DMS114 treated with DMSO at 0.1 percent for 48 hours (cell line): ENCODE data around the gene KDM1A.

Experiments used
- DNase-seq: peaks from one replicate; lab custom pipeline; 2025; ENCODE audit not compliant: unreplicated experiment; lab: John Stamatoyannopoulos, UW

The KDM1A gene

DNA sequence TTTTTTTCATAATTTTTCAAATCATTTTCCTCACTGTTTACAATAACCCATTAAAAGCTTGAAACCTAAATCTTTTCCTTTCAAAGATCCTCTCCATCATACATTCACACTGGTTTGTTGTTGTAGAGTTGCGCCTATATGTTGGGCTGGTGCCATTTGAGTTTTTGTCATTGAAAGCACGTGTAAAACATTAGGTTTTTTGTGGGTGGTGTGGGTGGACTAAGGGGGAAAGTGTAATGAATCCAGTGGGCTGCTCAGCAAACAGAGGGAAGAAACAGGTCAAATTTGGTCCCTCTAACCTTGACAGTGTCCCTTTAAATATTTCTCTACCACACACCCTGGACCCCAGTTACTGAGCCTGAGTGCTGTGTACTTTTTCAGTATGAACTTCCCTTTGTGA lies 46.8 kb downstream of the KDM1A start:
- DNase-seq = no peak

DNA sequence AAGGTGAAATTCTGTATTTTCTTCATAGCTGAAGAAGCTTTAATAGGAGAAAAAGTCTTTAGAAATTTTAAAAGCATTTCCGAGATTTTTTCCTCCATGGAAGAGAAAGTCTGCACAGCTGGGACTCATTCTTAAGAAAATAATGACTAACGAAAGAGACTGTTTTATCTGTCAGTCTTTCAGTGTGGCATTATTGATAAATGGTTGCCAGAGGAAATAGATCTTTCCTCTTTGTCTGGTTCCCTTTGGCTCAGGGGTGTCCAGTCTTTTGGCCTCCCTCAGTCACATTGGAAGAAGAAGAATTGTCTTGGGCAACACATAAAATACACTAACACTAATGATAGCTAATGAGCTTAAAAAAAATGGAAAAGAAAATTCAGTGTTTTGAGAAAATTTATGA lies 49.9 kb downstream of the KDM1A start:
- no peak for DNase-seq

DNA sequence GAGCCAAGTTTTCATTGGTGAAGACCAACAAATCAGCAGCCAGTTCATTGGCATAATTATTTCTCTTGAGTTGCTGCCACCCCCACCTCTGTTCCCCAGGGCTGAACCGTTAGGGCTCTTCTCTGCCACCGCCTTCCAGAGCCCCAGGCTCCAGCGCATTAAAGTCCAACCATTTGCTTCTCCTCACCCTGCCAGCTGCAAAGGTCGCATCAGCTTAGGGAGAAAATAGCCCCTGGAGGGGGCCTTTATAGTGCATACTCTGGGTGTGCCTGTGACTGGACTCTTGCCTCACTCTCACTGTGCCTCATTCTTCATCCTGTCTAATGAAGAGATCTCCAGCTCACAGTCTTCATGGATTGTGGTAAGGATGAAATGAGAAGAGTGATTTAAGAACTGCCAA lies 50.4 kb downstream of the KDM1A start:
- no peak for DNase-seq

DNA sequence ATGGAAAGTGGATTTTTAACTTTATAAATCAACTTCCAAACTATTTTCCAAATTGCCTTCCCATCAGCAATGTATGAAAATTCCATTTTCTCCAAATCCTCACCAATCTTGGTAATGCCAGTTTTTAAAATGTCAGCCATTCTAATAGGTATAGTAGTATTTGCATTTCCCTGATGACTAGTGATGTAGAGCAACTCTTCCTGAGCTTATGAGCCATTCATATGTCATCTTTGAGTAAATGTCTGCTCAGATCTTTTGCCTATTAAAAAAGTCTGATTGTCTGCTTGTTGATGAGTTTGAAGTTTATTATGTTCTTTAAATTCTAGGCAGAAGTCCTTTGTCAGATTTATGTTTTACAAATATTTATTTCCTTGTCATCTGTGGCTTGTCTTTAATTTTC lies 54.7 kb downstream of the KDM1A start:
- no peak for DNase-seq

DNA sequence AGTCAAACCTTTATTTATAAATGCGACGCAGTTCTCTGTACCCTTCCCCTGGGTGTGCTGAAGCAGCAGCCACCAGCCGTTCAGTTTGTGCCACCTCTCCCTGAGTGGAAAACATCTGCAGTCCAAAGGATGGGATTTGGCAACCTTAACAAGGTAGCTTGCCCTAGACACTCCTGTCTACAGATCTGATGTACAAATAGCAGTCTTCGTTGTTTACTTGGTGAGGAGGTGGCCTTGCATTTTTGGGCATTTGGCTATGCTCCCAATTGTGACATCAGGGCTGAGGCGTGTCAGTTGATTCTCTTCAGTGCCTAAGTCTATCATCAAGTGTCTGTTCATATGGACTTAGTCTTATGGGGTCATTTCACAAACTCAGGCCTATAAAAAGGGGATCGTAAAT lies 59.8 kb downstream of the KDM1A start:
- DNase-seq = no peak

DNA sequence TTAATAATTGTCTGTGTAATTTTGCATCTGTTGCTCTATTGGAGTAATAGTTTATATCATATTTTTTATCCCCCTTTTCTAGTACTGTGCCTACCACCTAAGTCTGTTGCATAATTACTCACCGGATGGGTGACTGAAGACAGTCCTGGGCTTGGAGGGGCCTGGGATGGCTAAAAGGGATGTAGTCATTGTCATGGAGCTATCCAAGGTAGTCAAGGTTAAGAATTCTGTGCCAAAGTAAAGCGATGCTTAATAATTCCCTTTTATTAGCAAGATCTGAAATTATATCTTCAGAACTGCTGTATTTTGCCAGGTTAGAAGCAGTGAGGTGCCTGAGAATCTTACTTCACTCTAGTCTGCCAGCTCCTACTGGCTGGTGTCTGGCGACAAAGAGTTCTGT lies 61.6 kb downstream of the KDM1A start:
- no peak for DNase-seq

DNA sequence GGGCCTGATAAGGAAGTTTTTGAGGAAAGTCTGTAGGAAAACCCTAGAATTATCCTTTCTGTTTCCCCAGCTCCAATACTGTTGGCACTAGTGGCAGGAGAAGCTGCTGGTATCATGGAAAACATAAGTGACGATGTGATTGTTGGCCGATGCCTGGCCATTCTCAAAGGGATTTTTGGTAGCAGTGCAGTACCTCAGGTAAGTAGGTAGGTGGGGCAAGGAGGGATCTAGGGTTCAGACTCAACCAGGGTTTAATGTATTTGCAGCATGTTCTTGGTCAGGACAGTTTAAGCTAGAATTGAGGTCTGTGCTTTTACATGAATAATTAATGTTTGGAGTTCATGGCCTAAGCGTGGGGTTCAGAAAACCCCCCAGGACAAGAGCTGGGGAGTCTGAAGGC lies 62.1 kb downstream of the KDM1A start:
- peak; percentile 20 for DNase-seq

DNA sequence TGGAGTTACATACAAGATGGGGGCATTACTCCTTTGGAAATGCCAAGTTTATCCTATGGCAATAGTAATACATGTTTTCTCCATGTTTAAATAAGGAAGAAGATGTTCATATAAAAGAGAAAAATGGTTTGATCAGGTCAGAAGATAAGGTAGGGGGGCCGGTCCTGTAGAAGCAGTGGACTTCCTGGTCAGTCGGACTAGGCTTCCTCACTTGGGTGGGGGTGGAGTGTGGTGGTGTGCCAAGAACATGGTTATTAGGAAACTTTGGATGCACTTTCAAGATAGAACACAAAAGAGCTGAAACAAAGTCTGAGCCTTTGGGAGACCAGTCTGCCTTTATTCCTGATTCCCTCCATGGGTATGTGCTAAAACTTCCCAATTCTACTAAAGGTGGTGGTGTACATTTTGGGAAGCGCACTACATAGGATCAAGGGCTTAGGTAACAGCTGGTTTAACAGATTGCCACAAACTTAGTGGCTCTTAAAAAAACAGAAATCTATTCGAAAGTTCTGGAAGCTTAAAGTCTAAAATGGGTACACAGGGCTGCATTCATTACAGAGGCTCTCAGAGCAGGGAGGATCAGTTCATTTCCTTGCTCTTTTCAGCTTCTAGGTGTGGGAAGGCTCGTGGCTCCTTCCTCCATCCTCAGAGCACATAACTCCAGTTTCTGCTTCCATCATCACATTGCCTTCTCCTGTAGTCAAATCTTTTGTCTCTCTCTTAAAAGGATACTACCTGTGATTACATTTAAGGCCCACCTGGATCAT lies 64.6 kb downstream of the KDM1A start:
- no peak for DNase-seq

DNA sequence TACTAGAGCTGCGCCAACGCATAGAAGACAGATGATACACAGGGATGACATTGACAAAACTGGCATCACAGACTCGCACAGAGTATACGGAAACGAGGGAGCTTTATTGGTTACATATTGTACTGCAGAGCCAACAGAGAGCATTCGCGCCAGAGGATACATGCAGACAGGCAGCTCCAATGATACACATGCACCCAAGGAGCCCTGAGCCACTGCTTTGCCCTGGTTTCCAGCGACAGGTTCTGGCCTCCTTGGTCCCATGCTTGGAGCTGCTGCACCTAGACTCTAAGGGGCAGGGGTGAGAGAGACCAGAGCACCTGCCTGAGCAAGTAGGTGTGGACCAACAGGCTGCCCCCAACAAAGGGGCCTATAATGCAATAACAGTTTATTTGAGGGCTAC lies 65.6 kb downstream of the KDM1A start:
- DNase-seq = no peak

DNA sequence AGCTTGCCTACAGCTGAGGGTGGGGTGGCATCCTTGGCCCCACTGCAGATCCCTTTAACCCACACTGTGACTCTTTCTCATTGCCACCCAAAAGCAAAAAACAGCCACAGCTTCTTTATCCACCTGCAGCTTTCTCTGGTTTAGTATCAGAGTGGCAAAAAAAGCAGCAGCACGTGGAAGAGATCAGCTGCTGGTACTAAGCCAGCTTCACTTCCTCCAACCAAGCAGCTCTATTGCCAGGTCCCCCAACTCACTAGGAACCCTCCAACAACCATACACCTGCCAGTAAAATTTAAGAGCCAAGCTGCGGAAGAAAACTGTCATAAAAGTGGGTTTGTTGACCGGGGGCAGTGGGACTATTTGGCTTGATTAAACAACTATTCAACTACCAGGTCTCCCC lies 66.4 kb downstream of the KDM1A start:
- DNase-seq = no peak

DNA sequence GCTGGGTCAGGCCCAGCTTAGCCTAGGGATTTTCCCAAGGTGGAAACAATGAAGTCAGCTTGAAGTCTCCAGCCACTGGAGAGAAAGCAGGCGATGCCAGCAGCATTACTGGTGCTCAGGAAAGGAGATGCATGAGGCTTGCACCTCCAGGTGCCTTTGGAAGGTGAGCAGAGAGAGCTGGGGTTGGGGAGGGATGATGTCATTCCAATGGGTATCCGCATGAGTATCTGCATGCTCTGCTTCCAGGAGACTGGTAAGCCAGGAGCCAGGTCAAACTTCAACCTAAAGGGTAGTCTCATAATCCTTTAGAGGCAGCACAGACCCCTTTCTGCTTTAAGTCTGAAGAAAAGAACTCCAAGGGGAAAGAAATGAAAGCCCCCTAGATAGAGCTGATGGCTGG lies 68.8 kb downstream of the KDM1A start:
- DNase-seq = no peak

DNA sequence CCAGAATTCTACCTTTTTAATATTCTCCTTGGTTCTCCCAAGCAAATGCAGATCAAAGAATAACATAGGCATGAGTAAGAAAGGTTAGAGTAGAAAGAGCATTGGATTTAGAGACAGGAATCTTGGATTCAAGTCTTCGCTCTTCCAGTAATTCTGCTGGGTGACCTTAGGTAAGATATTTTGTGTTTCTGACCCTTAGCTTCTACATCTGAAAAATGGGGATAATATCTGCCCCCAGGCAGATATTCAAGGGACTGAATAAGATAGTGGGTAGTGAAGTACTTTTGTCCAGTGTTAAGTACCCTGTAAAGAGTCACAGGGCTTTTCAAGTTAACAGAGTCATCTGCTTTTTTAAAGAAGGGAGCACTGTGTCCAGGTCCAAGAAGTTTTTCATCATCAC lies 70.8 kb downstream of the KDM1A start:
- no peak for DNase-seq

DNA sequence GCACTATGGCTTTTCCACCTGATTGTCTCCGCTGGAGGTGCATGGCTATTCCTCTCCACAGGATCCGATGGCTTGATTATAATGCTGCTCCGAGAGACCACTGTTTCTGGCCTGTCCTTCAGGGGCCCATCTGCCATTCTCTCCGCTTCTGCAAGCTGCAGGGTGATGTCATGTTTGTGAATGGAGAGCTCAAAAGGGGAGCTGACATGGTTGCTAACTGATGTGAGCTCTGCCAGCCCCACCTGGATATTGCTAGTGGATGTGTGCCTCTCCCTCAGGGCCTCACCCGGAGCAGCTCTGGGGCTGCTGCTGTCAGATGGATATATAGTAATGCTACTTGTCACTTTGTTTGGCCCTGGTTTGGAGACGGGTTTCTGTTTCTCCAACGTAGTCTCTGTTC lies 72.3 kb downstream of the KDM1A start:
- DNase-seq = no peak

DNA sequence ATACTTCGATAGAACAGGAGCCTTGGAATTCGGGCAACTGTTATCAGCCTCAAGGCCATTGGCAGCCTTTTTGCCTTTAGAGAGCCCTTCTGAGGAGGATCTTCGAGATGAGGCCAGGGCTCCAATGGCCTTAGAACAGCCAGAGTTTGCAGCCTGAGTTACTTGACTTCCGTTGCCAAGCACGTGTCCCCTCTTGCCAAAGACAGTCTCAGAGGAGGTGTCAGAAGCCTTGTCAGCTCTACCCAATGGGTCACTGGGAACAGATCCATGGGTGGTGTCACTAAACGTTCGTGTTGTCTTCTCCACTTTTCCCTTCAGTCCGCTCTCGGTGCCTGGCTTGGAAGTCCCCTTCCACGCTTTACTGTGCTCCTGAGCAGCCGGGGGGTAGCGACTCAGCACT lies 73.2 kb downstream of the KDM1A start:
- no peak for DNase-seq

DNA sequence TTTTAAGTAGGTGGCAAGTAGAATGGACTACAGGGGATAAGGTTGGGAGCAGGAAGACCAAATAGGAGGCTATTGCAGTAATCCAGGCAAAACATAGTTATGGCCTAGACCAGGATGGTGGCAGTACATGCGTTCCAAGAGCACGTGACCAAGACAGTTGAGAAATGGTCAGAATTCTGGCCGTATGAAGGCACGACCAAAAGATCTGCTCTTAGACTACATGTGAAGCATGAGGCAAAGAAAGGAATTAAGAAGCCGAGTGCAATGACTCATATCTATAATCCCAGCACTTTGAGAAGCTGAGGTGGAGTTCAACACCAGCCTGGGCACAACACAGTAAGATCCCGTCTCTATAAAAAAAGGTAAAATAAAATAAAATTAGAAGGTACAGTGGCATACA lies 78.0 kb downstream of the KDM1A start:
- DNase-seq = no peak

DNA sequence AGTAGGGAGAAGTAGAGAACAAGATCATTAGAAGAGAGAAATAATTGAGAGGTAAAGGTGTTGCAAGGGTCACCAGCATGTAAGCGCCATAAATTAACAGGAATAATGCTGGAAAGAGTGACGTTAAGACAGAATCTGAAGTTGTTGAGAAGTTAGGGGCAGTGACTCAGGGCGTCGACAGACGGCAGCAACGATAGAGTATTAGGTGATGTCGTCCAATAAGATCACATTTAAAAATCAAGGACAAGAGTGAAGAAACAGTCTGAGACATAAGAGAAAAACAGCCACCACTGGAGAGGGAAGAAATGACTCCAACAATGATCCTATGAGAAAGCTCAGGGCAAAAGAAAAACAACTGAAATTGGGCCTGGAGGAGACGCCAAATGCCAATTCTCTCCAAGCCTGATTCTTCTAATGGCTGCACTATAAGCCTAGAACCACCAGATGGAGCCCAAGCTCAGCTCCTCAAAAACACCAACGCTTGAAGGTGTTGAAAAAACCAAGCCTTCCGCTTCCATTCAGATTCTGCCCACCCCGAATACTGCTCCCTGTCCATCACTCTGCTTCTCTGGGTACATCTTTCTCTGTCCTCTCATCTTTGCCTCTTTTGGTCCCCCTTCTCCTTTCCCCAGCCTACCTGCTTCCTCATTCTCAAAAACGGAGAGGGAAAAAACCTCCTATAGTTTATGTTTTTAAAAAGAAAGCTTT lies 79.3 kb downstream of the KDM1A start:
- DNase-seq = peak; percentile 72

DNA sequence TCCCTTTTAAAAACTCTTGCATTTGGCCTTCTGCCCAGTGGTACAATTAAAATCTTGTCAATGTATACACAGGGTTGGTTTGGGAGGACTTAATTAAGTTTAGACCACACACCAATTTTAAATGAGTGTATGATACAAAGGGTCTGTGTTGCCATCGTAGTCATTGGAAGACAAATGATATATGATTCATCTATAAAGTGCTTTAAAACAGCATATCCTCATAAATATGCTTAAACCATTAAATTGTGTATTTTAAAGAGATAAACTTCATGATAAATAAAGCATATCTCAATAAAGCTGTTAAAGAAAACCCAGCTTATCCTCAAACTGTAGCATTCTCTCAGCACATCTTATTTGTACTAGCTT lies 79.9 kb downstream of the KDM1A start:
- DNase-seq = no peak

DNA sequence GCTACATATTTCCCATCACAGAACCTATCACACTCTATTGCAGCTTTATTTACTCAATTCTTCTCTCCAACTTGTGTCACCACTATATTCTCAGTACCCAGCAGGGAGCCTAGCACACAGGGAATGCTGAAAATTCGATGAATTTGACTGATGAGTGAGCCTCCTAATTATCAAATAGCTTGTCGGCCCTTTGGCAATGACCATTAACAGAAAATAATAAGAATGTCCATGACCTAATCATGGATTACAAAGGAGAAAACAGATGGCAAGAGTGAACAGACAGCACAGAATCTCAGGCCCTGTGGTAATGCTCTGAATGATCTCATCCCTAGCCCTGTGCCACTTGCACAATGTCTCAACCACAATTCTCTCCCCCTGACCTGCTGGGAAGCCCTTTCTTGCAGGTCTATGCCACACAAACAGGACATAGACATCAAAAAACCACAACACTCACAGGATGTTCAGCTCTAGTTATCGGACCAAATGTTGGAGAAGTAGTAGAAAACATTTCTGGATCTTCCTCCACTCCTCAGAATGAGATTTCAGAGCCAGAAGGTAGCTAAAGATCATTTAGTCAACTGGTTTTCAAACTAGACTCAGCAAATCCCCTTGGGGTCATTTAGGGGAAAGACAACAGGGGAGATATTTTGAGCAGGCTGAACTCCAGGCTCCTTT lies 80.9 kb downstream of the KDM1A start:
- no peak for DNase-seq

DNA sequence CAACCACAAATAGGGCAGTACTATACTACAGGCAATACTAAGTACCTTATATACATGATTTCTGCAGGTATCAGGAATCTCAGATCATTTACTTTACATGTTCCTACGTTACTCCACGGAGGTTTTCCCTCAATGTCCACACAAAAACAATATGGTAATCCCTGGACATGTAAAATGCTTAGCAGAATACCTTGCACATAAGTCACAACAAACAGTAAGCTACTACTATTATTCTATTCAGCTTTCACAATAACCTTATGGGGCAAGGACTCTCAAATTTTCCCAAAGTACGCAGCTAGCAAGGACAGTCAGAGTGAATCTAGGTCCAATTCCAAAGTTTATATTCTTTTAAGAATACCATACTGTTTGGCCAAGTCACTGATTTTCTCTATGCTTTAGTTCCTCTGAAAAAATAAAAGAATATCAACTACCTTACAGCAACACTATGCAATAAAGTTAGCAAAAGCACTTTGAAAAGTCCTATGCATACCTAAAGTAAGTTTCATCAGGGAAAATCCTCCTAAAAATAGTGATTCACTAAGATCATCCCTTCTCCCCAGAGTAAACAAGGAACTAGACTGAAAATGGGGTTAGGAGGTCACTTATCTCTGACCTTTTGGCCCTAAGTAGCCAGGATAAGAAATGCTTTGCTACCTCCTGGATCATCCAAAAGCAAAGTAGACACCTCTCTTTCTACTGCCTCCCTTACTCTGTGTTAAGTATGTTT lies 82.0 kb downstream of the KDM1A start:
- no peak for DNase-seq

DNA sequence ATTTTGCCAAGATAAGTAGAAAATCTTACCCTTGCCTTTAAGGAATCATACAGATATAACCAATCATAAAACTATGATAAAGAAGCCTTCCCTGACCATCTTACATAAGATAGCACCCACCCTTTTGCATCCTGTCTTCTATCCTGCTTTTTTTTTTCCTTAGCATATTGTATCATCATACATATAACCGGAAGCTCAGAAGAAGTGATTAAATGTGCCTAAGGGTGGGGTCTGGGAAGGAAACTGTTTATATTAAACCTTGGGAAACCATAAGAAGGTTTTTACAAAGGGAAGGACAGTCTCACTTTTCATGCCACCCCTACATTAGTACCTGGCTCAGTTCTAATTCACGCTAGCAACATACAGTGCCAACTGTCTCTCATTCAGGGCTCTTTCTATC lies 82.6 kb downstream of the KDM1A start:
- no peak for DNase-seq

DNA sequence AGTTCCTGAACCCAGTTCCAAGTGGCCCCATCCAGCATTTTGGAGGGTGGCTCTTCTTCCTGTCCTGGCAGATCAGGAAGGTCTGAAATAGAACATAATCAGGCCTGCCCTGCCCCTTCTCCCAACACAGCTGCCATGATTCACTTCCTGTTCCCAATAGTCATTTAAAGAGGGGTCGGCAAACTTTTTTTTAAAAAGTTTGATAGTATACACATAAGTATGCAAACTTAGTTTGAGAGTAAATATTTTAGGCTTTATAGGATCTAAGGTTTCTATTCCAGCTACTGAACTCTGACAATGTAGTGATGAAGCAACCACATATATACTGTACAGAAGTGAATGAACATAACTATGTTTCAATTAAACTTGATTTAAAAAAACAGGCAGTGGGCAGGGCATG lies 83.0 kb downstream of the KDM1A start:
- no peak for DNase-seq
